H1 (cell line): Measurements from ENCODE around the gene RMND5B. TPM values are rescaled to one million over a fixed set of nuclear protein-coding genes. Genes with fewer than 3 reads are reported as not detected.

Experiments
- CTCF ChIA-PET: fragments of 300-600 bp; sonication (Branson Sonifier 250); formaldehyde crosslinking; loops from one replicate; lab custom pipeline; 2021; ENCODE audit not compliant: partially characterized antibody; lab: Charles Lee
- POLR2A ChIA-PET: fragments of 300-600 bp; sonication (Branson Sonifier 250); formaldehyde crosslinking; loops from one replicate; lab custom pipeline; 2021; ENCODE audit warnings: inconsistent platforms; ENCODE audit not compliant: partially characterized antibody; lab: Charles Lee
- DNase-seq, 2 experiments: peaks; one replicate each; pipeline versions ENCODE4 v3.0.0 to v3.0.0-alpha.2; 2010 to 2022; ENCODE audit warnings: low spot score in 2 of 2, low read depth in 1 of 2, mixed read lengths in 1 of 2
- FAIRE-seq: peaks from 2 replicates; lab custom pipeline; 2011; peaks lifted over from hg19 to GRCh38; lab: Jason Lieb, UNC
- H2AFZ ChIP-seq: 2 replicates; pipeline ENCODE4 v1.8.1; 2012; ENCODE audit warnings: low read length, inconsistent platforms
- H2AK5ac ChIP-seq: 2 replicates; pipeline ENCODE4 v1.6.1; 2013; ENCODE audit warnings: low read depth, low read length
- H2BK120ac ChIP-seq: replicated peaks from 2 replicates; pipeline ENCODE3; 2013; ENCODE audit warnings: low read depth, low read length, inconsistent platforms
- H2BK12ac ChIP-seq: 2 replicates; pipeline ENCODE4 v1.6.1; 2013; ENCODE audit warnings: low read depth, low read length
- H2BK15ac ChIP-seq: 2 replicates; pipeline ENCODE4 v1.6.1; 2013; ENCODE audit warnings: low read length
- H2BK20ac ChIP-seq: 2 replicates; pipeline ENCODE4 v1.6.1; 2013; ENCODE audit warnings: low read length
- H2BK5ac ChIP-seq: 2 replicates; pipeline ENCODE4 v1.6.1; 2013; ENCODE audit warnings: low read depth, low read length
- H3K14ac ChIP-seq: 2 replicates; pipeline ENCODE4 v1.6.1; 2013; ENCODE audit warnings: inconsistent platforms; ENCODE audit not compliant: insufficient read length
- H3K18ac ChIP-seq: 2 replicates; pipeline ENCODE4 v1.6.1; 2013; ENCODE audit warnings: low read length; ENCODE audit errors: extremely low read depth
- H3K23ac ChIP-seq: 2 replicates; pipeline ENCODE4 v1.6.1; 2013; ENCODE audit warnings: inconsistent platforms; ENCODE audit not compliant: insufficient read length
- H3K23me2 ChIP-seq: 2 replicates; pipeline ENCODE4 v1.6.1; 2013; ENCODE audit warnings: low read depth, low read length
- H3K27ac ChIP-seq: 2 replicates; pipeline ENCODE4 v1.6.1; 2011; ENCODE audit warnings: low read depth, low read length, inconsistent platforms
- H3K27me3 ChIP-seq, 4 experiments: replicated peaks in 1 of 4; 1 replicate in 1 of 4; 2 replicates in 3 of 4; pipeline versions ENCODE4 v1.6.1 to v1.8.1; 2011 to 2013; ENCODE audit warnings: low read length in 3 of 4, mild to moderate bottlenecking in 3 of 4, inconsistent platforms in 2 of 4, mixed read lengths in 2 of 4, moderate library complexity in 1 of 4; ENCODE audit not compliant: control insufficient read depth in 3 of 4, insufficient read depth in 3 of 4; ENCODE audit errors: extremely low read depth in 1 of 4
- H3K36me3 ChIP-seq, 4 experiments: 2 replicates each; pipeline versions ENCODE4 v1.6.1 to v1.8.1; 2011 to 2013; ENCODE audit warnings: mild to moderate bottlenecking in 4 of 4, low read length in 3 of 4, moderate library complexity in 2 of 4, control low read depth in 1 of 4, inconsistent platforms in 1 of 4; ENCODE audit not compliant: insufficient read depth in 4 of 4, control insufficient read depth in 2 of 4
- H3K4ac ChIP-seq: replicated peaks from 2 replicates; pipeline ENCODE3; 2013; ENCODE audit warnings: low read length, low read depth, mixed read lengths, inconsistent platforms; ENCODE audit not compliant: insufficient read length
- H3K4me1 ChIP-seq, 4 experiments: replicated peaks in 1 of 4; 1 replicate in 1 of 4; 2 replicates in 3 of 4; pipeline versions ENCODE4 v1.6.1 to v1.8.1; 2011 to 2013; ENCODE audit warnings: low read length in 3 of 4, inconsistent platforms in 2 of 4, mixed read lengths in 1 of 4; ENCODE audit not compliant: insufficient read depth in 4 of 4, control insufficient read depth in 3 of 4
- H3K4me2 ChIP-seq, 2 experiments: 2 replicates each; pipeline versions ENCODE4 v1.6.1 to v1.8.1; 2011 to 2013; ENCODE audit warnings: low read depth in 2 of 2, low read length in 2 of 2, control low read depth in 1 of 2, inconsistent platforms in 1 of 2, mild to moderate bottlenecking in 1 of 2; ENCODE audit not compliant: insufficient read depth in 1 of 2
- H3K4me3 ChIP-seq, 4 experiments: fragments of 200-600, 300-600 bp in 1 of 4; sonication (generic), shearing (Covaris generic), sonication (Bioruptor Twin) in 1 of 4; 2 replicates each; pipeline versions ENCODE4 v1.5.1 to v1.8.1; 2011 to 2016; ENCODE audit warnings: low read length in 4 of 4, low read depth in 3 of 4, control low read depth in 2 of 4, inconsistent platforms in 2 of 4, mild to moderate bottlenecking in 2 of 4, mixed read lengths in 1 of 4, moderate library complexity in 1 of 4; ENCODE audit not compliant: insufficient read depth in 2 of 4; ENCODE audit errors: extremely low read depth in 1 of 4
- H3K56ac ChIP-seq: replicated peaks from 2 replicates; pipeline ENCODE3; 2013; ENCODE audit warnings: low read depth, mild to moderate bottlenecking, mixed read lengths, low read length, inconsistent platforms; ENCODE audit not compliant: insufficient read length
- H3K79me1 ChIP-seq: 2 replicates; pipeline ENCODE4 v1.6.1; 2013; ENCODE audit warnings: low read depth, low read length, control low read depth
- H3K79me2 ChIP-seq, 2 experiments: 2 replicates each; pipeline versions ENCODE4 v1.6.1 to v1.8.1; 2012 to 2013; ENCODE audit warnings: low read length in 2 of 2, mild to moderate bottlenecking in 2 of 2, inconsistent platforms in 1 of 2; ENCODE audit not compliant: insufficient read depth in 2 of 2, control insufficient read depth in 1 of 2
- H3K9ac ChIP-seq, 4 experiments: replicated peaks in 1 of 4; 1 replicate in 1 of 4; 2 replicates in 3 of 4; pipeline versions ENCODE4 v1.6.1 to v1.8.1; 2011 to 2013; ENCODE audit warnings: low read depth in 3 of 4, low read length in 3 of 4, control low read depth in 2 of 4, mild to moderate bottlenecking in 2 of 4, moderate library complexity in 2 of 4, inconsistent platforms in 1 of 4; ENCODE audit errors: extremely low read depth in 1 of 4
- H3K9me3 ChIP-seq, 2 experiments: 2 replicates each; pipeline versions ENCODE4 v1.6.1 to v1.8.1; 2012 to 2013; ENCODE audit warnings: mild to moderate bottlenecking in 2 of 2, moderate library complexity in 2 of 2, control low read depth in 1 of 2, inconsistent platforms in 1 of 2, low read depth in 1 of 2, low read length in 1 of 2, mixed read lengths in 1 of 2; ENCODE audit not compliant: insufficient read depth in 2 of 2
- H4K20me1 ChIP-seq, 2 experiments: replicated peaks in 1 of 2; 2 replicates each; pipeline versions ENCODE3 to v1.8.1; 2011 to 2013; ENCODE audit warnings: inconsistent platforms in 2 of 2, low read length in 2 of 2, mild to moderate bottlenecking in 1 of 2; ENCODE audit not compliant: insufficient read depth in 2 of 2, control insufficient read depth in 1 of 2
- H4K5ac ChIP-seq: 2 replicates; pipeline ENCODE4 v1.6.1; 2013; ENCODE audit warnings: low read length, low read depth, mixed read lengths, inconsistent platforms; ENCODE audit not compliant: insufficient read length
- H4K8ac ChIP-seq: 2 replicates; pipeline ENCODE4 v1.8.0; 2013; ENCODE audit warnings: mild to moderate bottlenecking, moderate library complexity, low read length, inconsistent platforms; ENCODE audit not compliant: insufficient read depth; ENCODE audit errors: extremely low read depth
- H4K91ac ChIP-seq: replicated peaks from 2 replicates; pipeline ENCODE3; 2013; ENCODE audit warnings: low read length, mixed read lengths, inconsistent platforms; ENCODE audit not compliant: insufficient read length
- POLR2A ChIP-seq, 2 experiments: IDR thresholded peaks; 1 replicate in 1 of 2; 2 replicates in 1 of 2; pipeline ENCODE4 v1.6.1; 2011; ENCODE audit warnings: low read depth in 2 of 2, low read length in 2 of 2, mild to moderate bottlenecking in 2 of 2; ENCODE audit errors: control extremely low read depth in 1 of 2
- SP2 ChIP-seq: IDR thresholded peaks from 2 replicates; pipeline ENCODE4 v1.6.1; 2012; ENCODE audit warnings: mild to moderate bottlenecking, low read length, inconsistent platforms
- whole genome bisulfite sequencing, 2 experiments: shearing (Covaris generic) in 1 of 2; methylation state at CpG; one replicate each; pipeline versions ENCODE4 v1.1.6 to v1.1.7; 2013 to 2015; ENCODE audit warnings: low lambda C conversion rate in 2 of 2, mixed read lengths in 2 of 2, inconsistent platforms in 1 of 2, low coverage in 1 of 2, missing lambda C conversion rate in 1 of 2; ENCODE audit not compliant: insufficient replicate concordance in 2 of 2, insufficient coverage in 1 of 2, insufficient read length in 1 of 2; ENCODE audit errors: extremely low coverage in 1 of 2, missing lambda C conversion rate in 1 of 2; 5-methylcytosine and 5-hydroxymethylcytosine counted together
- polyA plus RNA-seq, 7 experiments: library from polyadenylated mRNA; depleted of rRNA in 3 of 7; stranded (reverse) in 5 of 7; unstranded in 2 of 7; fragments of >200 nt in 5 of 7; fragments of 200-250 nt in 2 of 7; gene quantifications; 1 replicate in 5 of 7; 2 replicates in 1 of 7; 4 replicates in 1 of 7; pipeline versions ENCODE4 v1.2.1 to v1.2.3, GENCODE V29; 2011 to 2013; ENCODE audit warnings: missing spikeins in 2 of 7, mixed read lengths in 2 of 7
- total RNA-seq: library from RNA; stranded (reverse); fragmentation: NEBNext Ultra II Directional; extraction: Animal tissue kit (Norgen Biotek cat#: 25700); gene quantifications from 2 replicates; pipeline ENCODE4 v1.2.1, GENCODE V29; 2021

The RMND5B gene
- total and polyA plus RNA-seq, 2 of the 8 experiments (the other 6 are each of a cell fraction or from before 2014, with no cell fraction given): 75.9 to 90.2 TPM

- no peak for FAIRE-seq
- POLR2A ChIA-PET: interaction anchor here (1.0 to 40.7 kb wide), 10 partner anchors 8 to 67 kb away, joined by 3 to 1250 read pairs (median 11); partner anchors contain the start of genes N4BP3, NHP2 and RMND5B
Observed at GRCh38 chr5:178143246-178143645, 12.4 kb downstream of the RMND5B start.

More at GRCh38 chr5:178143246-178143645, 12.4 kb downstream of the RMND5B start:
- peaks cover 25 to 78% (median 55%) of the 10 kb centered on the region in 4 experiments for H3K36me3 ChIP-seq
- H4K20me1 ChIP-seq: peaks cover 12 to 17% of the 10 kb centered on the region in 2 experiments
- H3K79me2 ChIP-seq: no peaks in the 10 kb centered on the region
- H3K9me3 ChIP-seq: no peaks in the 10 kb centered on the region
- no peaks in the 10 kb centered on the region for H3K27me3 ChIP-seq
- CTCF ChIA-PET: interaction anchor here (0.9 to 24.6 kb wide), 12 partner anchors 8 to 65 kb away, joined by 3 to 515 read pairs (median 4); partner anchors contain the start of gene NHP2
- WGBS, 2 experiments: 95% methylated on average over 6 of the region's 6 CpGs; no CpG with 5 or more reads in 1 of the 2 experiments
- no peak overlapping the region for H3K18ac ChIP-seq
- H3K9ac ChIP-seq: no peak overlapping the region
- no peaks in the 10 kb centered on the region for H3K79me1 ChIP-seq
- no peak overlapping the region for H2BK15ac ChIP-seq
- no peak overlapping the region for H3K27ac ChIP-seq
- no peak overlapping the region for H3K4me2 ChIP-seq
- no peak overlapping the region for H3K4me3 ChIP-seq
- H3K56ac ChIP-seq: no peak overlapping the region
- H2BK5ac ChIP-seq: no peak overlapping the region
- TF ChIP-seq POLR2A (IDR thresholded peaks at IDR 0.05; ENCODE audit: control extremely low read depth in 1 of 2, low read depth in 2 of 2, low read length in 2 of 2) (peak; percentile 25 to 32; a peak in 2 of 3 replicates), SP2 (no peak)
- no peak overlapping the region for H2AK5ac ChIP-seq
- no peak for DNase-seq
- no peaks in the 10 kb centered on the region for H3K23me2 ChIP-seq
- no peak overlapping the region for H2BK120ac ChIP-seq
- H2BK12ac ChIP-seq: no peak overlapping the region
- no peak overlapping the region for H4K91ac ChIP-seq
- no peak overlapping the region for H3K14ac ChIP-seq
- H3K4me1 ChIP-seq: peaks cover 0 to 2% (median 0%) of the 10 kb centered on the region in 4 experiments; a peak in 3 of 7 replicates
- H4K8ac ChIP-seq: peak overlapping the region; percentile 1; the same call in 1 of the 2 replicates
- H3K4ac ChIP-seq: no peak overlapping the region
- H3K23ac ChIP-seq: no peak overlapping the region
- no peak overlapping the region for H4K5ac ChIP-seq
- no peak overlapping the region for H2AFZ ChIP-seq
- no peak overlapping the region for H2BK20ac ChIP-seq
